GM19397 (cell line): ENCODE measurements around the gene DLX5.
"Not testable (repeated sequence)": the region's sequence is repeated elsewhere in the genome, so short reads cannot be mapped to it uniquely, and the experiment has no call there.

Source experiments
- ATAC-seq: cut with Tn5 transposase; IDR thresholded peaks from one replicate; pipeline ENCODE4 v1.9.1; 2021; ENCODE audit warnings: mild to moderate bottlenecking, moderate library complexity; ENCODE audit not compliant: unreplicated experiment

Gene DLX5

DNA sequence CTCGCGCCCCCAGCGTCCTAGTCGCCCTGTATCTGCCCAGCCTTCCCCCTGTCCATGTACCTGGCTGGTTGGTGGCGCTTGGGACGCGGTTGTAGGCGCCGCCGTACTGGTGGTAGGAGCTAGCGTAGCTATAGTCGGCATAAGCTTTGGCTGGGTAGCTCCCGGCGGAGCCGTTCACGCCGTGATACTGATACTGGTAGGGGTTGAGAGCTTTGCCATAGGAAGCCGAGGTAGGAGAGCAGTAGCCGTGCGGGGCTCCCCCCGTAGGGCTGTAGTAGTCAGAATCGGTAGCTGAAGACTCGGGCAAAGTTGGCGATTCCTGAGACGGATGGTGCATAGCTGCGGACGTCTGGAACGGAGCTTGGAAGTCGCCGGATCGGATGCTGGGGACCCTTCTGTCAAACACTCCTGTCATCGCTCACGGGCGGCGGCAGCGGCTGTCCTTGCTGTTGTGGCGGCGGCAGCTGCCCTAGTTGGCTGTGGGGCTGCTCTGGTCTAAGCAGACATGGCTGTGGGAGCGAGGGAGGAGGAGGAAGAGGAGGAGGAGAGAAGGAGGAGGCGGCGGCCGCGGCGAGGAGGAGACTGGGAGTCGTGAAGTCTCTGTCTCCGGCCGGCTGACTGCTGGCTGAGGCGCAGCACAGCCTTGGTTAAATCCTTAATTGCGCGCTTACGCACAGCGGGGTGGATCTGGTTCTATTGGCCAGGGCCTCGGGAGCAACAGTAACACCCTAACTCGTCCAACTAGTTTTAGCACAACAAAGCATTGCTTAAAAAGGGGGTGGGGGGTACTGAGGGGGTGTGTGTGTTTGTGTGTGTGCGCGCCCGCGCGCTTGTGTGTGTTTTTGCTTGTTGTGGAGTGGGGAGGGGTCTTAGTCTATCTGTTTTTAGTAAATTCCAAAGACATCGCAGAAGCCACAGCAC, at the start of gene DLX5:
Gene DLX5 (minus strand): TSS at position 623 of the 921 bp plus-strand sequence. CDS start 208 bp downstream, at position 415.
- no peak for ATAC-seq

DNA sequence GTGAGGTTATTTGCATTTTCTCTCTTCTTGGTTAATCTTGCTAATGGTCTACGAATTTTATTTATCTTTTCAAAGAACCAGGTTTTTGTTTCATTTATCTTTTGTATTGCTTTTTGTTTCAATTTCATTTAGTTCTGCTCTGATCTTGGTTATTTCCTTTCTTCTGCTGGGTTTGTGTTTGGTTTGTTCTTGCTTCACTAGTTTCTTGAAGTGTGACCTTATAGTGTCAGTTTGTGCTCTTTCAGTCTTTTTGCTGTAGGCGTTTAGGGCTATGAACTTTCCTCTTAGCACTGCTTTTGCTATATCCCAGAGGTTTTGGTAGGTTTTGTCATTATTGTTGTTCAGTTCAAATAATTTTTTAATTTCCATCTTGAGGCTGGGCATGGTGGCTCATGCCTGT, 47.4 kb upstream of the DLX5 start:
- not testable (repeated sequence) for ATAC-seq

DNA sequence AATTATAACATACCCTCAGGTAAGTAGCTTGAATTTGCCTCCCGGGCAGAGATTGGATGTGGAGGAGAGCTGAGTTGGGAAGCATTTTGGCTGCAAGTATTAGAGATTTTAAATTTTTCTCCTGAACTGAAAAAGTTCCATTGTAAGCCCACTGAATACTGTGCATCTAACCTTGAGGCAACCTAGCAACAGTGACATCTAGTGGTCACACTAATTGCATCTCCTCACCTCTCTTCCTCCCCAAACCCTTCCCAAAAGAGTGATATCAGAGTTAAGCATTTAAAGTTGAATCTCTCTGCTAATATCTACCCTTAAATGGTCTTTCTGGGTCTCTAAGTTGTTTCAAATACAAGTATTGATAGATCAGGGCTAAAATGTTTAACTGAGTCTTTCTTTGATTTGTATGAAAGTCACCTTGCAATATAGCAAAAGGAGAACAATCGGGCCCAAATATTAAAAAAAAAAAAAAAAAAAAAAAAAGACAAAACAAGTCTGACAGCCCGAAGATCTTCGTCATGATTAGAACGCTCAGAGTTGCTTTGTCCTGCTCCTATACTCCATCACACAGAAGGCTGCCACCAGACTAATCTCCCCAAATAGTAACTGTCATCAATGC, 40.4 kb upstream of the DLX5 start:
- ATAC-seq: peak; percentile 72

DNA sequence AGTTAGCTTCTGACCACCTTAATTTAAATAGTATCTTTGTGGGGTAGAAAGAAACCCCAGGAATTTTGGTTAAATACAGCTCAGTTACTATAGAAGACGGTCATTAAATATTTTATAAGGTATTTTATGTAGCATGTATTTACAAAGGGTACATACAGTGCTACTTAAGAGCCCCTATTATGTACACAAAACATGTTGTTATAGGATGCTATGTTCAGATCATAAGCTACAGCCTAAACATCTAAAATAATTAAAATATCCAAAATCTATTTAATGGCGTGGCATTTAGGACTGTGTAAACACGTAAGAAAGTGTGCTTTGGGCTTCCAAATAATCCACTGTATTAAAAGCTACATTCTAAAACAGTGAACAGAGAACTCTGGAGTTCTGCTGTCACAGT, 39.4 kb upstream of the DLX5 start:
- no peak for ATAC-seq

DNA sequence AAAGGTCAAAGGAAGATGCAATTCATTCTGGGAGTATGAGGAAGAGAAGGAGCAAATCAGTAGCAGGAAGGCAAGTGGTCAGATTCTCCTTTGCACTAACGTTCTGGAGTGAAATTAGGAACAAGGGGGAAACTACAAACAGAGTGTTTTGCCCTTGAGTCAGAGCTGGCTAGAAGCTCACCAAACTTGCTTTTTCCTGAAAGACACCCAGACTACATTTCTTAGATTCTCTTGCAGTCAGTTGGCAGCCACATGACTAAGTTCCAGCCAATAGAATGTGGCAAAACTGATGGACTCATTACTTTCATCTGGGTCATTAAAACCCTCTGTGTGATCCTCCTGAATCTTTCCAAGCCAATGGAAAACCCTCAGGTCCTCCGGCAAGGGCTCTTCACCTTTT, 18.6 kb upstream of the DLX5 start:
- ATAC-seq: no peak

DNA sequence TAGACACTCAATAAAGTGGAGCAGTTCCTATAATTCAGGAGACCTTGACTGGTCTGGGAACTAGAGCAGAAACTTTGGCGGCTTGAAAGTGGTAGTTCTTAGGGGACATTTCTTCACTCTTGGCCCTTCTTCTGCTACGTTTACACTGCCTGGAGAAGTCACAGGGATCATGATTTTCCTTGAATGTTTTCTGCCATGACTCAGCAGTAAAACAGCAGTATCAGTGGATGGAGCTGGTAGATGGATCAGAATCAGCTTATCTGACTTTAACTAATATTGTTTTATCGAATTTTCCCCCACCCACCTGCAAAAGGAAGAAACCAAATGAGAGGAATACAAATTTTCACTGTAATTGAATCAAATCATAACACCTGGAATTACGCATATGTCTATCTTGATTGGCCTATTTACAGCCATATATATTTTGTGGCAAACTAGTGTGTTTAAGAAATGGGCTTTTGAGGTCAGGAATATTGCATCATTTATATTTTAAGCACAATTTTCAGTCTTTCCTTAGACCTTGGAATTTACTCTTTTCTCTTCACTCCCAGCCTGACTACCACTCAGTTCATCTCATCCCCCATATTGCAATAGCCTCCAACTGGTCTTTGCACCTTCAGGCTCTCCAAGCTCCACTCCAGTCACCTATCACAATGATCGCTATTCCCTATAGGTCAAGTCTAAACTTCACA, 14.9 kb upstream of the DLX5 start:
- no peak for ATAC-seq

DNA sequence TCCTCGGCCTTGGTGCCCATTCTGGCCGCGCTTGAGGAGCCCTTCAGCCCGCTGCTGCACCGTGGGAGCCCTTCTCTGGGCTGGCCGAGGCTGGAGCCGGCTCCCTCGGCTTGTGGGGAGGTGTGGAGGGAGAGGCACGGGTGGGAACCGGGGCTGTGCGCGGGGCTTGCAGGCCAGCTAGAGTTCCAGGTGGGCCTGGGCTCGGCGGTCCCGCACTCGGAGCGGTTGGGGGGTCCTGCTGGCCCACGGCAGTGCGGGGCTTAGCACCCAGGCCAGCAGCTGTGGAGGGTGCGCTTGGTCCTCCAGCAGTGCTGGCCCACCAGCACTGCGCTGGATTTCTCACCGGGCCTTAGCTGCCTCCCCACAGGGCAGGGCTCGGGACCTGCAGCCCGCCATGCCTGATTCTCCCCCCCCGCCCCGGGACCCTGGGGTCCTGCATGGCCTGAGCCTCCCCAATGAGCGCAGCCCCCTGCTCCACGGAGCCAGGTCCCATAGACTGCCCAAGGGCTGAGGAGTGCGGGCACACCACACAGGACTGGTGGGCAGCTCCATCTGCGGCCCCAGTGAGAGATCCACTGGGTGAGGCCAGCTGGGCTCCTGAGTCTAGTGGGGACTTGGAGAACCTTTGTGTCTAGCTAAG, 9.7 kb upstream of the DLX5 start:
- ATAC-seq: not testable (repeated sequence)

DNA sequence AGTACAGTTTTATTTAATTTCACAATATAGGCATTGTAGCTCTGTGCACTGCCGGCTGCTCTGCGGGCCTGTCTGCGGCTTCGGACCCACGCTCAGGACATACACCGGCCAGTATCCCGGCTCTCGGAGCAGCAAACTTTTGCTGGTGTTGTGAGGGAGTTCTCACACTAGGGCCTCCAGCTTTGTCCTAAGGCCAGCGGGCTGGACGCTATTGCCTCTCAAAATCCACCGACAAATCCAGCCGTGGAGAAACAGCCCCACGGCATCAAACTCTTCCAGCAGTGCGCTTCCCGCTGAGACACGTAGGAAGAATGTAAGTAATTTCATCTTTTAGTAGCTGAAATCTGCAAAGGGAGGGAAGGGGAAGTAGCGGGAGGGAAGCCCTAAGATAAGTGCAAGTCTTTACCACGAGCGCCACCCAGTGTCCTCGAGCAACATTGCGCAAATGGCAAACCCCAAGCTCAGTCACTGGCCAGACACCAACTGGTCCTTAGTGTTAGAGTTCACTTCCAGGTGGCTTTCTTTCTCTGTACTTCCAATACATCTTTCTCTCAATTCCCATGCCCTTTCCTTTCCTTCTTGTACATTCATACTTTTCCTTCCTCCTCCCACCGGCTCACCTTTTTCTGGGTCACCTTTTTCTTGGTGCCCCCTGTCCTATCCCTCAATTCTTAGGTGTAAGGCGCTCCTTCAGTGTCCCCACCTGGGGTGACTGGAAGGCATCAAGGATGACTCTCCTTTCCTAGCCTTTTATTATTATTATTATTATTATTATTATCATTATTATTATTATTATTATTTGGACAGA, 3.0 kb upstream of the DLX5 start:
- peak; percentile 91 for ATAC-seq

DNA sequence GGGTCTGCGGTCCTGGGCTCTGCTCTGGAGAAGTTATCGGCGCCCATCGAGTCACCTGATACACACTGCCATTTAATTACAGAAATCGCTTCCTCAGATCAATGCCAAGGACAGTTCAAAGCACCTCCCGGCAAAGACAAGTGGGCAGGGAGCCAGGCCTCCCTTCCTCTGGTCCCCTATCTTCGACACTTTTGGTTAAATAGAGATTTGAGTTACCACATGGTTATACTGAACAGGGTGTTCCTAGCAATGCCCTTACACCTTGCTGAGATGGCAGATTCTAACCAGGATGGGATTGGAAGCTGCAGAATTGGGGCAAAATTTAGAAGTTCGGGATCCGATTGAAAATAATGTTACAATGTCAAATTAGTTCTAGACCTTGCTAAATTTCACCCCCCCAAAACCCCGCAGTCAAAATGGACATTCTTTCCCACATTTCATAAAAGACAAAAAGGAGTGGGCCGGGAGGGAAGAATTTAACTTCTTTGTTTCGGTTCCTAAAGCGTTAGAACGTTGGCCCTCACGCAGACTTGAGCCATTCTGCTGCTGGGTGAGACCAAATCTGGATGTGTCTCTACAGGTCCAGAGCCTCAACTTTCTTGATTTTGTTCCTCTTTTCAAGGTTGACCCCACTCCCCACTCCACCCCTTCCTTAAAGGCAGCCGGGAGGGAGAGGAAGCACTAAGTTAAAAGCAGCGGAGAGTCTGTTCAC, 2.2 kb upstream of the DLX5 start:
- ATAC-seq: no peak

DNA sequence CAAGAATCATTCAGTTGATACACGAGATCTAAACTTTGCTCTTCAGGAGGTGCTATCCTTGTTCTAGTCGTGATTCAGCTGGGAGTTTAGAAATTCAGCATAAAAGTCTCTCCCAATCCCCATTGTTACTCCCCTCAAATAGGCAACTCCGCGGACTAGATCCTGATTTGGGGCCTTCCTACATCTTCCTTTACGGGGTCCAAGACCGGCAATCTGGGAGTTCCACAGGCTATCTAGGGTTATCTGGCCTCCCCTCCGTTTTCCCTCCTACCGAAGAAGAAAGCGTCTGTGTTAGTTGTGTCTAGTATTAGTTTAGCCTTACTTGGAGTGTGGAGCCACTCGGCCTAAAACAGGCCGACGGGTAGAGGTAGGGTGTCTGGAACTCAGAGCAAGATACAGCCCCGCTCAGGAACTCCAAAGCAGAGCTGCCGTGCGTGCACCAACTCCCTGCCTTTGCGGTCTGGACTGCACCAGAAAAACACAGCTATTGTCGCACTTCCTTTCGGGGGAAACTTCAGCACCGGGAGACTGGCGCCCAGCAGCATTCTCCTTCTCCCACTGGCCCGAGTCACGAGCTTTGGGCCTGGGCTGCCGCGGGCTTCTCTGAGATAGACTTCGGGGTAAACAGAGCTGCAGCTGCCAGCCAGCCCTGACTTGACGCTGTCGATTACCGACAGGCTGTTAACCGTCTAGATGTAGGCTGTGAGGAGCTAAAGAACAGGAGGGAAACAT, 1.5 kb upstream of the DLX5 start:
- no peak for ATAC-seq

DNA sequence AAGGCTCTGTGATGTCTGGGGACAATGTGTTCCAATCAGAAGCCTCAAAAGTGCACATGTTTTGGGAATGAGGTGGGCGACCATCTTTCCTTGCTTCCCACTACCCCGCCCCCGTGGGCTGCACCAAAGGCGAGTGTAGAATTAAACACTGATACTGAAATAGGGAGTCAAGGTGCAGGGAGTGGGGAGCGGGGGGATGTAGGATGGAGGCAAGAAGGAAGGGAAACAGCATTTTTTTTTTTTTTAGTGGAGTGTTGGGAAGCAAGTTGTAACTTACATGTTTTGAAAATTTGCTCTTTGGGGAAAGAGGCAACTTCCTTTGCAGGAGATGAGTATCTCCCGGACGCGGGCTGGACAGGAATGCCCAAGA, 484 bp upstream of the DLX5 start:
- ATAC-seq: no peak

DNA sequence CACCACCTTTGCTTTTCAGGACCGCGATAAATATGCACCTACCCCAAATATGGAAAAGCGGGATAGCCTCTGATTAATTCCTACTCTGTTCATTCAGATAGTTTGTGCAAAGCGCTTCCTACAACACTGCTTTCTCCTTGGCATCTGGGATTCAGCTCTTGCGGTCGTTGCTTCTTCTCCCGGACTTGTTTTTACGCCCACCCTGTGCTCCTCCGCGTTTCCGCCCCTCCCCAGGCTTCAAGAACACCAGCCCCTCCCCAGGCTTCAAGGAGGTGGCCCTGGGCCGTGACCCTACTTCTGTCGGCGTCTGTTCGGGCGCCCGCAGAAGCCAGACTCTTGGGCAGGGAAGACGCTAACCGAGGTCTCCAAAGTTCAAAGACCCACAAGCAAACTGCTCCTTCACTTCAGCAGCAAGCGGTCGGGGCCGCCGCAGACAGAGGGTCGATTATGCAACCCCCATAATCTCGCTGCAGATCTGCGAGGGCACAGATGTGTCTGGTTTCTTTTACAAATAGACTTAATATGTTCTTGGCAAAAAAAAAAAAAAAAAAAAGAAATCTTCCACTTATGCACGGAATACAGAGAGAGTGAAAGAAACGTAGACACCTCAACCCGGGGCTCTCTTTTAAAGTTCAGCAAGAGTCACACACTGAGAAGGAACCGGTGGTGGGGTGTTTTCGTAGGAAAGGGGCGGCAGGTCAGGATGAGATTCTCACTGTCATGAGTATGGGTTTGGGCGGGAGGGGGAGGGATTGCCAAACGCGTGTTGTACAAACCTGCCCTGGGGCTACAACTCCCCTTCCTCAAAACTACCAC, 1.9 kb downstream of the DLX5 start:
- no peak for ATAC-seq

DNA sequence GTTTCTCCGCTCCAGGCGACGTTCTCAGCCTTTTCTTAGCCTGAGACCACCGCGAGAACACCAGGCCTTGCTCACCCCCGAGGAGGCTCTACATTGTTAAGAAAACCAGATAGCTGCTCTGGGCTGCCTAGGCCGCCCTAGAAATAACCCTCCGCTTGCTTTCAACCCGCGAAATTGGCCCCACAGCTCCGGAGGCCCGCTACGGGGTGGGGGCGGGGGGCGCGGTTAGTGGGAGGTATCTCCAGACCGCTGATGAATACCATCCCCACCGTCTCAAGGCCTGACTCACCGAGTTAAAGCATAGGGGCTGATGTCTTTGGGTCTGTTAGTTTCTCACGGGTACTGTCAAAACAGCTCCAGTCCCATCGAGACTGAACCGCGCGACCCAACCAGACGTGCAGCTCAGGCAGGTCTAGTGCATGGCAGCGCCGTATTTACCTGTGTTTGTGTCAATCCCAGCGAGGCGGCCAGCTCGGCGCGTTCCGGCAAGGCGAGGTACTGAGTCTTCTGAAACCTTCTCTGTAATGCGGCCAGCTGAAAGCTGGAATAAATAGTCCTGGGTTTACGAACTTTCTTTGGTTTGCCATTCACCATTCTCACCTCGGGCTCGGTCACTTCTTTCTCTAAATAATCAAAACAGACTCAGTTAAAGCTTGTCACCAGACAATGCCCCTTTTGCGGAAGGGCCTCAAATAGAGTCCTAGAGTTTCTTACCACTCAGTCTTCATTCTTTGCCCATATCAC, 2.7 kb downstream of the DLX5 start:
- no peak for ATAC-seq

DNA sequence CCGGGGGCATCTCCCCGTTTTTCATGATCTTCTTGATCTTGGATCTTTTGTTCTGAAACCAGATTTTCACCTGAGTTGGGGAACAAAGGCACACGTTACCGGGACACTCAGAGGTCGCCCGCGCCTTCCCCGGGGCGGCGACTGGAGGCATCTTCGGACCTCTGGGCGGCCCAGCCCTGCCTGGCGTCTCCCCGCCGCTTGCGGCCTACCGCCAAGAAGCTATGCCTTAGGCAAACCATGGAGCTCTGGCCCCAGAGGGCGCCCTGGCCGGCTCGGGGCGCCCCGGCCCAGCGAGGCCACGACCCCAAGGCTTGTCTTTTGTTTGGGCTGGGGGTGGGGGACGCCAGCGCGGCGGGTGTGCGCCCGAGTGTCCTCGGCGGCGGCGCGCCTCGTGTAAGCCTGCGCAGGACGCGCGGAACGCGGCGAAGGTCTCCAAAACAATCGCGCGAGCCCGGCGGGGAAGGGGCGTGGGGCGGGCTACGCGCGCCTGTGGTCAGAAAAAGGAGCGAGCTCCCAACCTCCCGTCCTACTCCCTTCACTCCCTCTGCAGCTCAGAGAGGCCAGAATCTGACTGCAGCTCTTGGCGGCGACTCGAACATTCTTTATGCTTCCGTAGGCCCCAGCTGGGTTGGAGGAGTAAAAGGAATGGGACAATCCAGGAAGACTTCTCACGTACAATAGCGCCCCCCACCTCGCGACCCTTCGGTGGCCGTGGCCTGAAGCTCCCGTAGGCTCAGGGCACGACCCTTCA, 3.5 kb downstream of the DLX5 start:
- ATAC-seq: no peak

DNA sequence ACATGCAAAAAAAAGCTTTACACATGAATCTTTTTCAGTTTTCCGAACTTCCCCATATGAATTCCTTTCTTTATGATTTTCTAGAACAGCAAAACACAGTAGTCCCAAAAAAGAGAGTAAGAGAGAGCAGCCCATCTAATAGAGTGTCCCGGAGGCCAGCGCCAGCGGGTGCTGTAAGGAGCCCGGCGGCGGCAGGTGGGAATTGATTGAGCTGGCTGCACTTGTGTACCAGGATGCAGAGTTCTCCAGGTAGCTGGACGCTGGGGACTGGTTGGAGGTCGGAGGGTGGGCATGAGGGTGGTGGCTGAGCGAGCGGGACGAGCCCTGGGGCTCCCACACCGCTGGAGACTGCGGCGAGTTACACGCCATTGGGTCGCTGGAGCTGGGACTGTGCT, 4.0 kb downstream of the DLX5 start:
- ATAC-seq: no peak

DNA sequence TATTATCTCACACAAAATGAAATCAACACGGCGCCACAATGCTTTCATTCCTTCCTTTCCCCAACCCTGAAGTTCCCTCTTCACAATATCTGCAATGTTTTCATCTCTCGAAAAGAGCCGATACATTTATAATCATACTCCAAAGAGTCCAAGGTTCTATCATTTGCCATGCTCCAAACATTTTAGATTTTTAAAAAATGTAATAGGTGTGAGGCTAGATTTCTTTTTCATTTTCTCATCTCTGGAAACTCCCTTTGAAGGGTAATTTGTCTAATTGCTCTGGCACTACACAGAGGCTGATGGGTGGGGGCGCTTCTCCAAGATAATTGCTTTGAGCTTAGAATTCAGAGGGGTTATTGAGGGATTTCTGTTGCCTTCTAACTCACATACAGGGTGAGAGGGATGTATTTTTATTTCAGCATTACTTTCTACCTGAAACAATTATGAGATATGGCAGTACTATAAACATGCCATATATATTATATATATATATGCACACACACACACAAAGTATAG, 4.9 kb downstream of the DLX5 start:
- ATAC-seq: no peak
